Ascending aorta (tissue), 2 donors: ENCODE results near the gene MAML3. TPM values are rescaled to one million over a fixed set of nuclear protein-coding genes. Genes with fewer than 3 reads are reported as not detected.

Experiments
- DNase-seq, 2 donors: peaks; one replicate each; pipeline ENCODE4 v3.0.0-alpha.2; 2019; ENCODE audit warnings: low spot score in 2 of 2
- H3K27ac ChIP-seq, 2 donors: fragments of 200-600 bp; sonication (generic); one replicate each; pipeline ENCODE4 v1.5.1; 2016 to 2017; ENCODE audit warnings: mild to moderate bottlenecking in 1 of 2
- H3K27me3 ChIP-seq: fragments of 200-600 bp; sonication (generic); one replicate; pipeline ENCODE4 v1.5.1; 2017
- H3K36me3 ChIP-seq, 2 donors: fragments of 200-600 bp; sonication (generic); one replicate each; pipeline ENCODE4 v1.5.1; 2016
- H3K4me1 ChIP-seq, 2 donors: fragments of 200-600 bp; sonication (generic); one replicate each; pipeline ENCODE4 v1.5.1; 2016 to 2017; ENCODE audit warnings: mild to moderate bottlenecking in 1 of 2
- H3K4me3 ChIP-seq, 2 donors: fragments of 200-600 bp; sonication (generic); one replicate each; pipeline ENCODE4 v1.5.1; 2016 to 2017; ENCODE audit warnings: mild to moderate bottlenecking in 1 of 2
- H3K9me3 ChIP-seq, 2 donors: fragments of 200-600 bp; sonication (generic); one replicate each; pipeline ENCODE4 v1.5.1; 2016
- CTCF ChIP-seq, 3 experiments: fragments of 200-600 bp in 2 of 3; fragments of 450-650 bp in 1 of 3; sonication (generic) in 2 of 3; IDR thresholded peaks; one replicate each; pipeline ENCODE4 v1.5.1; 2016 to 2019; ENCODE audit warnings: antibody characterized with exemption in 3 of 3, mild to moderate bottlenecking in 1 of 3, moderate library complexity in 1 of 3
- intact Hi-C: fragments of 100-400 bp; cut with DNase I; formaldehyde crosslinking; loops from one replicate; pipeline ENCODE4 v1.15.1; 2023
- total RNA-seq: library from RNA; depleted of rRNA; stranded (reverse); fragments of >200 nt; gene quantifications from one replicate; pipeline ENCODE4 v1.1.0, GENCODE V29; 2016

The MAML3 gene
- total RNA-seq, 1 donor from 2014 or later = 4.7 TPM

GRCh38 chr4:139813881-139814280 is 340.1 kb downstream of the MAML3 start:
- no peak for DNase-seq
- Histone ChIP-seq H3K27me3 (no peaks in the 10 kb centered on the region), H3K27ac (no peak overlapping the region), H3K9me3 (no peaks in the 10 kb centered on the region), H3K4me3 (no peak overlapping the region), H3K36me3 (no peaks in the 10 kb centered on the region), H3K4me1 (peaks cover 6 to 20% of the 10 kb centered on the region in 2 donors)
- no peak for TF ChIP-seq CTCF (IDR thresholded peaks at IDR 0.05)
- intact Hi-C loops = no loop called here

- no peak for TF ChIP-seq CTCF (IDR thresholded peaks at IDR 0.05)
- Histone ChIP-seq H3K27ac (no peak overlapping the region), H3K4me1 (peaks cover 4 to 19% of the 10 kb centered on the region in 2 donors), H3K4me3 (no peak overlapping the region), H3K27me3 (no peaks in the 10 kb centered on the region), H3K9me3 (no peaks in the 10 kb centered on the region), H3K36me3 (no peaks in the 10 kb centered on the region)
- intact Hi-C loops = no loop called here
- no peak for DNase-seq
These were observed 343.3 kb downstream of the MAML3 start for GRCh38 chr4:139810710-139811109.

- H3K4me3 ChIP-seq = no peak overlapping the region
- H3K9me3 ChIP-seq = no peaks in the 10 kb centered on the region
- TF ChIP-seq CTCF (IDR thresholded peaks at IDR 0.05) = no peak
- H3K4me1 ChIP-seq = peaks cover 0 to 12% of the 10 kb centered on the region in 2 donors
- no peaks in the 10 kb centered on the region for H3K36me3 ChIP-seq
- DNase-seq = no peak
- H3K27me3 ChIP-seq = no peaks in the 10 kb centered on the region
- intact Hi-C loops = no loop called here
- no peak overlapping the region for H3K27ac ChIP-seq
These were observed 344.2 kb downstream of the MAML3 start for GRCh38 chr4:139809757-139810140.

- Histone ChIP-seq H3K4me3 (no peak overlapping the region), H3K4me1 (peaks cover 0 to 10% of the 10 kb centered on the region in 2 donors), H3K27me3 (no peaks in the 10 kb centered on the region), H3K36me3 (no peaks in the 10 kb centered on the region), H3K9me3 (no peaks in the 10 kb centered on the region), H3K27ac (no peak overlapping the region)
- DNase-seq = no peak
- TF ChIP-seq CTCF (IDR thresholded peaks at IDR 0.05) = no peak
- intact Hi-C loops = no loop called here
These were observed 344.9 kb downstream of the MAML3 start for GRCh38 chr4:139808808-139809756.

GRCh38 chr4:139808381-139808807 is 345.6 kb downstream of the MAML3 start:
- Histone ChIP-seq H3K4me1 (peaks cover 0 to 10% of the 10 kb centered on the region in 2 donors), H3K27ac (no peak overlapping the region), H3K36me3 (no peaks in the 10 kb centered on the region), H3K9me3 (no peaks in the 10 kb centered on the region), H3K27me3 (no peaks in the 10 kb centered on the region), H3K4me3 (no peak overlapping the region)
- no peak for TF ChIP-seq CTCF (IDR thresholded peaks at IDR 0.05)
- DNase-seq = no peak
- intact Hi-C loops = no loop called here
